Endometrial microvascular endothelial cells (primary cell): ENCODE results near the gene MAGI1. TPM values are rescaled to one million over a fixed set of nuclear protein-coding genes. Genes with fewer than 3 reads are reported as not detected.
"Not testable (repeated sequence)": the region's sequence is repeated elsewhere in the genome, so short reads cannot be mapped to it uniquely, and the experiment has no call there.

ENCODE experiments used
- in situ Hi-C: cut with HindIII; loops from 2 replicates; pipeline ENCODE4 v1.10.0; 2017; ENCODE audit warnings: low sequenced_read_pairs, low pct_unique_long_range_greater_than_20kb; ENCODE audit errors: inconsistent ontology term
- total RNA-seq: library from RNA; depleted of rRNA; stranded (reverse); fragments of >200 nt; gene quantifications from one replicate; pipeline ENCODE4 v1.2.3, GENCODE V29; 2015; ENCODE audit errors: inconsistent ontology term

The MAGI1 gene
- 9.1 TPM for total RNA-seq

DNA sequence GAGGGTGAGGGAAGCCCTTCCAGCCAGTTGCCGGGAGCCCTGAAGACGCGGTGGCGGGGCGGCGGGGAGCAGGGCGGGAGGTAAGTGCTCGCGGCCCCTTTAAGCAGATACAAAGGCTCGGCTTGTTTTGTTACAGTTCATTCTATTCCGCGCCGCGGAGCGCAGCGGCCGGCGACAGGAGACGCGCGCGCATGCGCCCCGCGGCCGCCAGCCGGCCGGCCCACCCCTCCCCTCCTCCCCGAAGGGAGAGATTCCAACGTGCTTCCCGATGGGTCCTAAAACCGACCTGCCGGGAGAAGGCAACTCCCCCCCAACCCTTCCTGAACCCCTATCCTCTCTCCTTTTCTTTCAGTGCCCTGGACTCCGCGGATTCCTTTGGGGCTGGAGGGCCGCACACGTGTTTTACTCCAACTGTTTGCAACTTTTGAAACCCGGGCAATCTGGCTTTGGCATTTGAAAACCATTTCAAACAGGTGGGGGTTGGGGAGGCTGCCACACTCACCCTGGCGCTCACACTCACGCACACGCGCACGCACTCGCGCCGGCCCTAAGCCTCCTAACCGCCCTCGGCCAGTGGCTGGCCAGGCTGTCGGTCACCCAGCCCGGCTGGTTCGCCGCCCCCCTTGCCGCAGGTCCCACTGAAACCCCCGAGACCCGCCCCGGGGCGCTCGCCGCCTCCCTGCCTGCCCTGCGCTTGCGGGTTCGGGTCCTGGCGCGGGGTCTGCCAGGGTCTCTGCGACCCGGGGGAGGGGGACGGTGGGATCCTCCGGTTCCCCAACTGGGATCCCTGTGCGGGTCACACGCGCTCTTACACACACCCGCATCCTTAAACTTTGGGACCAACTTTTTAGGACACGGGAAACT, at the start of gene MAGI1:
TSS of gene MAGI1 (minus strand) at position 193 of the 864 bp plus-strand sequence. CDS start 610 bp downstream, outside the sequence.
- in situ Hi-C loops = no loop called here

DNA sequence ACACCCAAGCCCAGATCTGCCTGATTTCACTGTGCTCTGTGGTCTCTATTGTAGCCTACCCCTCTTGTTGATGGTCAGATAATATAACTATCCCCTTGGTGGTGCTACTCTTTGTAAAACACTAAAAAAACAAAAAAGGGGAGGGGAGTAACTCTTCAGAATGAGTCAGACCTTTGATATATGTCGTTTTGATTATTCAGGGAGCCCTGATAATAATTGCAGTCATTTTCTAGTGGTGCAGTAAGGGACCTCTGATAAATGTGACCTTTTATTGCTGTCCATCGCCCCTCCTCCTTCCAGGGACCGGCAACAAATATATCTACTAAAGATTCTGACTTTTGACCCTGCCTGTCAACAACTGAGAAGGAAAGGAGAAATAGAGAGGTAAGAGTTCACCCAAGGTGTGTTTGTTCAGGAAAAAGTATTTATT, 45.1 kb upstream of the MAGI1 start:
- in situ Hi-C loops = no loop called here

DNA sequence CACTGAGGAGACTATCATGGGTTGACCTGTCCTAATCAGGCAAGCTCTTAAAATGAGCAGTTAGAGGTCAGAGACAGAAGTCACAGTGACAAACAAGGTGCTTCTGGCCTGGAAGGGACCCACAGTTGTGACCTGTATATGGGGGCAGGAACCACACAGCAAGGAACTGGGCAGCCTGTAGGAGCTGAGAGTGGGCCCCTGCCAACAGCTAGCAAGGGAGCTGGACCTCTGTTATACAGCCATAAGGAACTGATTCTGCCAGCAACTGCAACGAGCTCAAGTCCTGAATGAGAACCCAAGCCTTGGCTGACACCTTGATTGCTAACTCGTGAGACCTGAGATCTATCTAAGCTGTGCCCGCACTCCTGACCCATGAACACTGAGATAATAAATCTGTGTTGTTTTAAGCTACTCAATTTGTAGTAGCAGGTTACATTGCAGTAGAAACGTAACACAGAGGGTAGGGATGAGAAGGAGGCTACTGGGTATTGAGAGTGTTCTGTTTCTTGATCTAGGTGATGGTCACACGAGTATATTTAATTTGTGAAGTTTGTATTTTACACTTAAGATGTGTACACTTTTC, 44.5 kb upstream of the MAGI1 start:
- in situ Hi-C loops = no loop called here

DNA sequence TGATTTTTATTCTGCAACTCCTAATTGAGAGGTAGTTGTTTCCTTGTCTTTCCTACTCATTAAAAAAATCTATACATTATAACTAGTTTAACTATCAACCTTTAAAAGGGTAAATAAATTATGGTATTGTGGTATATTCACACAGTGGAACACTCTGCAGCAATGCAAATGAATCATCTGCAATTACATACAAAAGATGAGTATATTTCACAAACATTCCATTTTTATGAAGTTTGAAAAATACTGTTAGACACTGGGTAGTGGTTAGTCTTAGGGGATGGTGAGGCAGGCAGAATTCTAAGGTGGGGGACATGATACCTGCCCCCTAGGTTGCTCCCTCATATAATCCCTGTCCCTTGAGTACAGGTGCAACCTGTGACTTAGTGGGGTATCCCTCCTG, 44.0 kb upstream of the MAGI1 start:
- in situ Hi-C loops = no loop called here

DNA sequence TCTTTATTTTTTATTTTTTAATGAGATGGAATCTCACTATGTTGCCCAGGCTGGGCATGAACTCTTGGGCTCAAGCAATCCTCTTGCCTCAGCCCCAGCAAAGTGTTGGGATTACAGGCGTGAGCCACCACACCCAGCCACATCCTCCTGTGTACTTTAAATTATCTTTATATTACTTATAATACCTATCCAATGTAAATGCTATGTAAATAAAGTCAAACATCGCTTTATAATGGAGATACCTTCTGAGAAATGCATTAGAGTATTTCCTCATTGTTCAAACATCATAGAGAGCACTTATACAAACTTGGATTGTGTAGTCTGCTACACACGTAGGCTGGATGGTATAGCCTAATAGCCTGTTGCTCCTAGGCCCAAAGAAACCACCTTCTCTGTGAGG, 41.4 kb upstream of the MAGI1 start:
- in situ Hi-C loops = no loop called here

DNA sequence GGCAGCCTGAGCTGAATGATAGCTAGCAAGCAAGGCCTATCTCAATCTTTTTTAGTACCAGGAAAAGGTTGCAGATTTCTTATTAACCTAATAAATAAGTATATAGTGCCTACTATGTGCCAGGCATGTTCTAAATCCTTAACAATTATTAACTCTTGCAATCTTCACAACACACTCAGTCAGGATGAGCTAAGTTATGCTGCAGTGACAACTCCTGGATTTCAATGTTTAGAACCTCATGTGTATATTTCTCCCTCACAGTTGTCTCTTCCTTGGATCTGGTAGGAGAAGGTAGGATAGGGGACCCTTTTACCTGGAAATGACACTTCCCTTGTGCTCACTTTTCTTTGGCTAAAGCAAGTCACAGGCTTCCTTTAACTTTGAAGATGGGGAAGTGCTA, 39.3 kb upstream of the MAGI1 start:
- in situ Hi-C loops = no loop called here

DNA sequence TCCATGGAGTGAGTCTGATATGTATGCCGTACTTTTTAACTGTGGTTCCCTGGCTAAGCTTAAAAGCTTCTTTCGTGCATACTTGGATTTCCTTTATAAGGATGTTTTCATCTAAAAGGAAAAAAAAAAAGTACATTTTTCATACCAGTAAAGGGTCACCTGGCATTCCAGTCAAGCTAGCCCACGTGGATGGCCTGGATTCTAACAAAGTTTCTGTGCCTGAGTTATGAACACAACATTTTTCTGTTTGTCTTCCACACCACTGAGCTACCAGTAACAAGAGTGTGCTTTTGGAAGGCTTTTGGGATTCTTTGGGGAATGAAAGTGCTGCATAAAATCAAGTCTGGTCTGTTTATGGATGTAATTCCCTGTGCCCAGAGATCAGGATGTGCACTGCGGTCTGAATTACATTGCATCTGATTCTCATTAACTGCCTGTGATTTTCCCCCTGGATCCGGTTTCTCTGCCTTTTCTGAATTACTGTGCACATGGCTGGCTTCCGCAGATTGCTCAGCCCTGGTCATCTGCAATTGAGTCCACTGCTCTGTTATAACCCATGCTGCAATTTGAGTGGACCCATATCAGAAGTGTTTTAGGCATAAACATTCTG, 38.2 kb upstream of the MAGI1 start:
- in situ Hi-C loops = no loop called here

DNA sequence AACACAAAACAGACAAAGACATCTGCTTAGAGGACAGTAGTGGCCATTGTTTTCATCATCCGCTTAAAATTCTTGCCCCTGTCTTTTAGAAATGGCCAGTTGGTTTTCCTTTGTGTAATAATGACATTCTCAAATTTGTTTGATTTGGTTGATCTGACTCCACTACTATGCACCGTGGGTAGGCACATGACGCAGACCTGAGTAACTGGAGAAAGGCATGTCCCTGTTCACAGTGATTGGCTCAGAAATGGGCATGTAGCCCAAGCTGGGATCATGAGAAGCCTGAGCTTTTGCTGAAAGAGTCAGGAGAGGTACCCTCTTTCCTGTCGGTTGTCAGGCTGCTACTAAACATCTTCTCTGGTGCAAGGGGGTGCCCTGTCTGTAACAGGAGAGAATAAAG, 36.6 kb upstream of the MAGI1 start:
- in situ Hi-C loops = no loop called here

DNA sequence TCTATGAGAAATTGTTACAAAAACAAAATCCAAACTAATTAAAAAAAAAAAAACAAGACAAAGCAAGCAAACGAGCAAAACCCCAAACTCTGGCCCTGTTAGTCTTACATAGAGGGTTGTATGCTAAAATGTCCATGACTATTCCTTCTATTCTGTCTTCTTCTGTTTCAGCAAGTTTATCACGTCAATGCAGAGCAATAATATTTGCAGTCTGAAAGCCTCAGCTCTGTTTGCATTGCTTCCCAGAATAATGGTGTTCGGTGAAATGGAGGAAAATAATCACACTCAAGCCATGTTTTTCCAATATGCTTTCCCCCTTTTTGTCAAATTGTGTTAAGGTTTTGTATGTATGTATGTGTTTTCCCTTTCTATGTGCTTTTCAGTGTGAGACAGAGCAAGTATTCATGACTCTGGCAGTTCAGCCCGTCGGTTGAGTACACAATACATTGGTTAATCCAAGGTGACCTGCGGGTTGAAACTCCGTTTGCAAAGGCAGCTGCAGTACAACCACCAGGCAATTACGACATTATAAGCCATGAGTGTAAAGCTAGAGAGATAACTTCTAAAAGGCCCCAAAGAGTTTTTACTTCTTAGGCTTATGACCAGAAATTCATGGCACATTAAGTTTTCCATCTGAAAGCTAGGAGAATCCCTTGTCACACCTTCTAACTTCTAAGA, 34.9 kb upstream of the MAGI1 start:
- in situ Hi-C loops = no loop called here

DNA sequence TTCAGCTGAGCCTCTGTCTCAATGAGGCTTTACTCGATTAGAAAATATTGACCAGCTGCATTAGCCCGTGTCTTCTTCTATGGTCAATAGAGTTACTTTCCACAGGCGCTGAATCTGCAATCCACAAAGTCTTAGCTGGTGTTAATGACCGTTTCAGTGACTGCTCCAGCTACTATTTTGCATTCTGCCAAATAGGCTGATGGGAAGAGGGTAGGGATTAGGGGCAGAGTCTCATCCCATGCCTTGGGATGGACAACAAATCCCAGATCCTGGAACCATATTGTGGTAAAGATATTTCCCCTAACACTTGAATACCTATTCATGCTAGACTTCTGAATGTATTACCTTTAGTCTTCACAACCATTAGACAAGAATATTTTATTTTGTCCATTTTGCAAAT, 29.5 kb upstream of the MAGI1 start:
- in situ Hi-C loops = no loop called here

DNA sequence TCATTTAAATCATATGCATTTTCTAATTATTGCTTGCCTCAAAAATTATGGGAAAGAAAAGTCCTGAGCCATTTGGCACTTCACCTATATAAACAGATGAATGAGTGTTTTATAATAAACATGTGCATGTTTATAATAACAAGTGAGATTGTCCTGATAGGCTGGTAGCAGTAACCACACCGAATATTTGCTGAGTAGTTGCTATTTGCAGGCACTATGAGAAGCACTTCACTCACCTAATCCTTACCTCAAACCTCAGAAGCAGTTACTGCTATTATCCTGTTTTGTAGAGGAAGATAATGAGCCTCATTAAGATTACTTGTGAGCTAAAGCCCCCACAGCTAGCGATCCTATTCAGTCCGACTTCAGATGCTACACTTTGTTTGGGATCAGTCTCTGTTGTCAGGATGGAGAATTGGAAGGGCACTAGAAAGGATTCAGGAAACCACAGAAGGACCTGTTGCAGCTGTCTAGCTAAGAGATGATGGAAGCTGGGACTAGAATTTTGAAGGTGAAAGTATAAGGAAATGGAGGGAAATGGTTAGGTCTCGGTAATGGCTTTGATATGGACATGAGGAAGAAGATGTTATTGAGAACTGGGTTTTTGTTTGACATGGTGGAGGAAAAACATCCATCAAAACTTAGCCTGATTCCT, 28.4 kb upstream of the MAGI1 start:
- in situ Hi-C loops = no loop called here

DNA sequence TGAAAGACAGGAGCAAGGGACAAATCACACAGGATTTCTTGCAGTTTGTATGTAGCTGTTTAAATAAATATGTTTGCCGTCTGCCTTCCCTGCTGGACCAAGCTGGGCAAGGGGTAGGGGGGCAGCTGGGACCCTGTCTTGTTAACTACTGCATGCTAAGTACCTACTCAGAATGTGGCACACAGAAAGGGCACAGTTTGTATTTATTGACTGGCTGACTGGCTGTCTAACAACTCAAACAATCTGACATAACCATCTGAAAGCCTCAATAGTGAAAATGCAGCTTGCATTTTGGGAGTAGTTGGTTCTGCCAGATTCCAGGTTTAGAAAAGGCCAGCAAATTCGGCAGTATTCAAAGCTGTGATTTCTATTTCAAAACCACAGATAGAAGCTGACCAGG, 16.6 kb upstream of the MAGI1 start:
- in situ Hi-C loops = no loop called here

DNA sequence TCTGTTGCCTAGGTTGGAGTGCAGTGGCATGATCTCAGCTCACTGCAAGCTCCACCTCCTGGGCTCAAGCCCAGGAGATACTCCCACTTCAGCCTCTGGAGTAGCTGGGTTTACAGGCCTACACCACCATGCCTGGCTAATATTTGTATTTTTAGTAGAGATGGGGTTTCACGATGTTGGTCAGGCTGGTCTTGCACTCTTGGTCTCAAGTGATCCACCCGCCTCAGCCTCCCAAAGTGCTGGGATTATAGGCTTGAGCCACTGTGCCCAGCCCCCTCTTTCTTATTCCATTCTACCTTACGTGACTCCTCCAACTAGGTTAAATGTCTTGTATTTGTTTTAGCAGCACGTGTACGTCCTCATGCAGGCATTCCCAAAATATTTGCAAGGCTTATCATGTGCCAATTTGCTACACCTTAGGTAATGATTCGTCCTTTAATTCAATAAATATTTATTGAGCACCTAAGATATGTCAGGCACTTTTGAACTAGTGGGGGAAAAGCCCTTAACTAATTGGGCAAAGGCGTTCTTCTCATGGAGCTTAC, 14.9 kb upstream of the MAGI1 start:
- in situ Hi-C loops = no loop called here

DNA sequence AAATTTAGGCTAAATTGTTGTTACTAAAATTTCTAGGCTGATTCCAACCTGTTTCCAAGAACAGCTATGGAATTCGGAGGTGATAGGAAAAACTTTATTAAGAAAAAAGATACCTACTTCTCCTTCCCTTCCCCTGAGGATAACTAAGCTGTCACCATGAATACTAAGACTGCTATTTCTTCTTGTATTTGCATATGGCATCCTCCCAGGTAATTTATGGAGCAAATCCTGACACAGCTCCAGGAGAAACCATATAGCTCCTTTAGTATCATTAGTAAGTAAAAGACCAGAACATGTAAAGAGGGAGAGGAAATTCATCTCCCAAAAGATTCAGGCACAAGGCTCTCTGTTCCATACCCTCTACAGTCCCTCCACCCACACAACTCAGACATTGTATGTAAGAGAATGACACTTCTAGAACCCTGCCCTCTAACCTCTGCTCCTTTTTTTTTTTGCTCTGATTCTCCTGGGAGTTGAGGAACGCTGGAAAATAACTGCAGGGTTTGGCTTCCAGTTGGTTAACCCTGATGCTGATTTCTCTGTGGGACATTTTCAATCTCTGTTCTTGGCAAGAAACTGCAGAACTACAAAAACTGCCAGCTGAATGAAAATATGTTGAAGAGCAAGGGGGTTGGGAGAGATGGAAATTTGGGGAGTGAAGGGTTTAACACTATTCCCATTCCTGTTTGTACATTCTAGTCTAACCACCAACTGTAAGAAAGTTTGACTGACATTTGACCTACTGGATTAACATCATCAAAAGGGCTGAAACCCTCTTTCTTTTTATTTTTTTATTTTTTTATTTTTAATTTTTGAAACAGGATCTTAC, 14.2 kb upstream of the MAGI1 start:
- in situ Hi-C loops = no loop called here

DNA sequence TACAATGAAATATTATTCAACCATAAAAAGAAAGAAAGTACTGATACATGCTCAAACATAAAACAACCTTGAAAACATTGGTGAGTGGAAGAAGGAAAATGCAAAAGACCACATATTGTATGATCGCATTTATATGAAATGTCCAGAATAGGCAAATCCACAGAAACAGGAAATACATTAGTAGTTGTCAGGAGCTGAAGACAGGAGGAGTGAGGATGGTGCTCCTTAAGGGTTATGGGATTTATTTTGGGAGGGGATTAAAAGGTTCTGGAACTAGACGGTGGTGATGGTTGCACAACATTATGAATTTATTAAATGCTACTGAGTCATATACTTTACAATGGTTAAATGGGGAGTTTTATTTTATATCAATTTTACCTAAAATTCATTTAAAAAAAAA, 12.1 kb upstream of the MAGI1 start:
- in situ Hi-C loops = no loop called here

DNA sequence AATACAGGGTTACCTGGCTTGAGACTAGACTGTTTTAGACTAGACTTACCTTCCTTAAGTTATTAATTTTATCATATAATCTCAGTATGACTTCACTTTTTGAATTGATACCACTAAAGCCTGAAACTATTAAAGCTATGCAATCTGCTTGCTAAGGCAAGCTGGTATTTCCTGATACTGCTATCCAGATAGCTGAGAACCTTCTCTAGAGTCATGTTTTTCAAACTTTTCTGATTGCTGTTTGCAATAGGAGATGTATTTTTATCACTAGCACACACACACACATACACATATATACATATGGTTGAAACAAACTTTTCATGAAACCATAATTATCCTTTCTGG, 9.3 kb upstream of the MAGI1 start:
- in situ Hi-C loops = no loop called here

DNA sequence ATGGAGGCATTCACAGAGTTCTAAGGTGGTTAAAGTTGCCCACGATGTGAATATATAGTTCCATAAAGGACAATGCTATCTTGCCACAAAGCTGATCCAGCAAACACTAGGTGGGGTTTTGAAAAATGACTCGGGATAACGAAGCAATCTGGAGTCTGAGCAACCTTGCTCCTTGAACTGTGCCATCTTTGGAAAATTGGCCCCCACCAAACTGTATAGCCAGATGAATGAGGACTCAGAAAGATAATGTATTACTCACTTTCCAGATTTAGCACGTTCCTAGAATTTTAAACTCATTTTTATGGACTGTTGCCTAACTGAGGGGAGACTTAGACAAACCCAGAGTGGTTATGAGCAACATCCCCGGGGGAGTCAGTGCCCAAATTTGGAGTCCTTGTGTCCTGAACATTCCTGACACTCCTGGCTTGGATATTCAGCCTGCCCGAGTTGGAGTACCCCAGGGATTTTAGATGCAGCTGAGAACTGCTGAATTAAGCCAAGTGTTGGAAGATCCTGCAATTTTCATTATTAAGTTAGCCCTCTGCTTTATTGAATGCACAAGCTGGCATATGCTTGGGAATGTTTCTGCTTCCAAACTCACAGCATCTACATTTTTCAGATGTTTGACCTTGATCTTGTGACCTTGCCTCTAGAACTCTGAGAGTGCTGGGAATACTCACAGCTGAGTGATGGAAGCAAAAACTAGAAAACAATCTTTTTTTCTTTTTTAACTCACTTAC, 8.8 kb upstream of the MAGI1 start:
- in situ Hi-C loops = no loop called here

DNA sequence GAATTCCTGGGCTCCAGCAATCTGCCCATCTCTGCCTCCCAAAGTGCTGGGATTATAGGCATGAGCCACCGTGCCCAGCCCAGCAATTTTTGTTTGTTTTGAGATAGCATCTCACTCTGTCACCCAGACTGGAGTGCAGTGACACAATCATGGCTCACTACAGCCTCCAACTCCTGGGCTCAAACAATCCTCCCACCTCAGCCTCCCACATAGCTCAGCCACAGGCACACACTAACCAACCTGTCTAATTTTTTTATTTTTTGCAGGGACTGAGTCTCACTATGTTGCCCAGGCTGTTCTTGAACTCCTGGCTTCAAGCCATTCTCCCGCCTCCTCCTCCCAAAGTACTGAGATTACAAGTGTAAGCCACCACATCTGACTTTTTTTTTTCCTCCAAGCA, 7.6 kb upstream of the MAGI1 start:
- in situ Hi-C loops = not testable (repeated sequence)
